IMR-90 (cell line): ENCODE data around the gene ZNF518B. TPM values are rescaled to one million over a fixed set of nuclear protein-coding genes. Genes with fewer than 3 reads are reported as not detected.
A peak's percentile ranks its signal among the peaks of the same experiment; 100 is the strongest.

Source experiments
- ATAC-seq: fragments of 200-7000 bp; cut with Tn5 transposase; 2 replicates; pipeline ENCODE4 v1.9.1; 2020; ENCODE audit warnings: low read depth, mild to moderate bottlenecking, moderate library complexity
- BruUV-seq: library from RNA; stranded (reverse); fragments of 400-500 nt; replicated peaks from 2 replicates; lab custom pipeline; 2021; lab: Mats Ljungman, UMichigan
- CTCF ChIA-PET: fragments of 300-600 bp; formaldehyde crosslinking; extraction: SDS; loops from one replicate; lab custom pipeline; 2021; ENCODE audit warnings: antibody characterized with exemption; lab: Yijun Ruan, JAX
- POLR2A ChIA-PET: fragments of 300-600 bp; sonication (Branson Sonifier 250); formaldehyde crosslinking; loops from one replicate; lab custom pipeline; 2022; ENCODE audit warnings: antibody characterized with exemption; ENCODE audit not compliant: unreplicated experiment; lab: Charles Lee
- DNase-seq: peaks from one replicate; pipeline ENCODE4 v3.0.0; 2013
- H2AFZ ChIP-seq: replicated peaks from 2 replicates; pipeline ENCODE3; 2013; ENCODE audit warnings: low read length, mild to moderate bottlenecking; ENCODE audit not compliant: poor library complexity
- H2AK5ac ChIP-seq: 2 replicates; pipeline ENCODE4 v1.6.1; 2013; ENCODE audit warnings: low read depth, low read length, inconsistent platforms
- H2AK9ac ChIP-seq: replicated peaks from 2 replicates; pipeline ENCODE3; 2013; ENCODE audit warnings: mild to moderate bottlenecking, low read depth, low read length, moderate library complexity; ENCODE audit not compliant: poor library complexity
- H2BK120ac ChIP-seq: 2 replicates; pipeline ENCODE4 v1.6.1; 2013; ENCODE audit warnings: low read depth, low read length, inconsistent platforms
- H2BK15ac ChIP-seq: 3 replicates; pipeline ENCODE4 v1.6.1; 2013; ENCODE audit warnings: low read depth, low read length, inconsistent platforms
- H2BK20ac ChIP-seq: 2 replicates; pipeline ENCODE4 v1.6.1; 2013; ENCODE audit warnings: low read depth, mild to moderate bottlenecking, inconsistent platforms, low read length, moderate library complexity
- H2BK5ac ChIP-seq: 2 replicates; pipeline ENCODE4 v1.6.1; 2013; ENCODE audit warnings: mild to moderate bottlenecking, low read depth, low read length, inconsistent platforms; ENCODE audit not compliant: poor library complexity, severe bottlenecking
- H3K14ac ChIP-seq: replicated peaks from 2 replicates; pipeline ENCODE4 v1.6.1; 2013; ENCODE audit warnings: low read depth, low read length, inconsistent platforms
- H3K18ac ChIP-seq: 2 replicates; pipeline ENCODE4 v1.6.1; 2013; ENCODE audit warnings: low read depth, low read length, control low read depth
- H3K23ac ChIP-seq: 2 replicates; pipeline ENCODE4 v1.6.1; 2013; ENCODE audit warnings: low read depth, low read length, inconsistent platforms
- H3K27ac ChIP-seq: 2 replicates; pipeline ENCODE4 v1.5.1; 2013; ENCODE audit warnings: mild to moderate bottlenecking, control low read depth, low read length; ENCODE audit not compliant: insufficient read depth
- H3K27me3 ChIP-seq: 2 replicates; pipeline ENCODE4 v1.6.1; 2013; ENCODE audit warnings: low read length; ENCODE audit not compliant: control insufficient read depth, insufficient read depth
- H3K36me3 ChIP-seq: 2 replicates; pipeline ENCODE4 v1.6.1; 2013; ENCODE audit warnings: low read length, mixed read lengths; ENCODE audit not compliant: control insufficient read depth, insufficient read depth
- H3K4ac ChIP-seq: 2 replicates; pipeline ENCODE4 v1.6.1; 2013; ENCODE audit warnings: low read depth, low read length, inconsistent platforms
- H3K4me1 ChIP-seq: 2 replicates; pipeline ENCODE4 v1.6.1; 2013; ENCODE audit warnings: low read length, mixed read lengths; ENCODE audit not compliant: control insufficient read depth, insufficient read depth
- H3K4me2 ChIP-seq: 2 replicates; pipeline ENCODE4 v1.6.1; 2013; ENCODE audit warnings: low read depth, mild to moderate bottlenecking, control low read depth, low read length, moderate library complexity
- H3K4me3 ChIP-seq: 2 replicates; pipeline ENCODE4 v1.5.1; 2013; ENCODE audit warnings: low read depth, mild to moderate bottlenecking, control low read depth, low read length, moderate library complexity; ENCODE audit not compliant: insufficient read depth
- H3K56ac ChIP-seq: 2 replicates; pipeline ENCODE4 v1.6.1; 2013; ENCODE audit warnings: low read length, inconsistent platforms; ENCODE audit not compliant: insufficient read depth; ENCODE audit errors: extremely low read depth
- H3K79me1 ChIP-seq, 2 experiments: 2 replicates each; pipeline ENCODE4 v1.6.1; 2013; ENCODE audit warnings: low read length in 2 of 2, inconsistent platforms in 1 of 2, low read depth in 1 of 2
- H3K9ac ChIP-seq: 2 replicates; pipeline ENCODE4 v1.6.1; 2013; ENCODE audit warnings: low read depth, low read length, control low read depth
- H3K9me1 ChIP-seq: 2 replicates; pipeline ENCODE4 v1.6.1; 2013; ENCODE audit warnings: low read length, inconsistent platforms; ENCODE audit not compliant: insufficient read depth
- H3K9me3 ChIP-seq: 2 replicates; pipeline ENCODE4 v1.6.1; 2013; ENCODE audit warnings: low read length; ENCODE audit not compliant: control insufficient read depth, insufficient read depth
- H4K20me1 ChIP-seq: 2 replicates; pipeline ENCODE4 v1.6.1; 2013; ENCODE audit warnings: low read length, inconsistent platforms; ENCODE audit not compliant: insufficient read depth
- H4K5ac ChIP-seq: 2 replicates; pipeline ENCODE4 v1.6.1; 2013; ENCODE audit warnings: mild to moderate bottlenecking, low read depth, low read length, control low read depth
- H4K8ac ChIP-seq, 2 experiments: 2 replicates each; pipeline ENCODE4 v1.6.1; 2013; ENCODE audit warnings: low read depth in 2 of 2, low read length in 2 of 2, control low read depth in 1 of 2, inconsistent platforms in 1 of 2
- H4K91ac ChIP-seq: 2 replicates; pipeline ENCODE4 v1.6.1; 2013; ENCODE audit warnings: low read depth, low read length, inconsistent platforms; ENCODE audit not compliant: insufficient read depth
- CEBPB ChIP-seq: IDR thresholded peaks from 2 replicates; pipeline ENCODE4 v1.6.1; 2012; ENCODE audit warnings: low read depth, low read length, improper control_type of control experiment
- CHD1 ChIP-seq: IDR thresholded peaks from 2 replicates; pipeline ENCODE4 v1.6.1; 2012; ENCODE audit warnings: low read depth, low read length, improper control_type of control experiment
- ELK1 ChIP-seq: fragments of 150-350 bp; IDR thresholded peaks from 2 replicates; pipeline ENCODE4 v1.6.1; 2016; ENCODE audit warnings: low read depth, mild to moderate bottlenecking, low read length, moderate library complexity, borderline replicate concordance
- FOS ChIP-seq: fragments of 150-350 bp; IDR thresholded peaks from 2 replicates; pipeline ENCODE4 v1.6.1; 2016; ENCODE audit warnings: low read depth, low read length
- MAZ ChIP-seq: IDR thresholded peaks from 2 replicates; pipeline ENCODE4 v1.6.1; 2012; ENCODE audit warnings: low read depth, mild to moderate bottlenecking, low read length, improper control_type of control experiment, moderate library complexity, borderline replicate concordance
- NFE2L2 ChIP-seq: fragments of 150-350 bp; IDR thresholded peaks from 2 replicates; pipeline ENCODE4 v1.6.1; 2016; ENCODE audit warnings: low read depth, mild to moderate bottlenecking, low read length
- POLR2A ChIP-seq: IDR thresholded peaks from 2 replicates; pipeline ENCODE4 v1.6.1; 2012; ENCODE audit warnings: mild to moderate bottlenecking, low read depth, low read length
- SMC3 ChIP-seq: fragments of 150-350 bp; IDR thresholded peaks from 2 replicates; pipeline ENCODE4 v1.6.1; 2016; ENCODE audit warnings: low read depth, mild to moderate bottlenecking, antibody characterized with exemption, low read length, moderate library complexity
- USF2 ChIP-seq: fragments of 150-350 bp; IDR thresholded peaks from 2 replicates; pipeline ENCODE4 v1.6.1; 2017; ENCODE audit warnings: mild to moderate bottlenecking, antibody characterized with exemption, low read length, low read depth
- WGBS, 2 experiments: methylation state at CpG; one replicate each; pipeline versions ENCODE4 v1.1.5 to v1.1.7; 2013; ENCODE audit warnings: missing lambda C conversion rate in 2 of 2; ENCODE audit not compliant: insufficient read length in 1 of 2; ENCODE audit errors: extremely low coverage in 2 of 2; 5-methylcytosine and 5-hydroxymethylcytosine counted together
- dilution Hi-C: fragments of 300-500 bp; cut with HindIII; formaldehyde crosslinking; loops from one replicate; pipeline ENCODE4 v1.14.3; 2018; ENCODE audit warnings: low sequenced_read_pairs; ENCODE audit not compliant: unreplicated experiment
- in situ Hi-C: fragments of 300-500 bp; cut with MboI; formaldehyde crosslinking; loops from 3 replicates; pipeline ENCODE4 v1.14.3; 2019; ENCODE audit warnings: low sequenced_read_pairs, inconsistent platforms, mixed read lengths
- intact Hi-C: fragments of 100-400 bp; cut with micrococcal nuclease; formaldehyde crosslinking; loops from 2 replicates; pipeline ENCODE4 v1.10.0; 2022
- polyA plus RNA-seq, 3 experiments: library from polyadenylated mRNA; depleted of rRNA; stranded (reverse); fragments of >200 nt; gene quantifications; 2 replicates each; pipeline ENCODE4 v1.2.3, GENCODE V29; 2012; ENCODE audit warnings: low replicate concordance in 1 of 3
- total RNA-seq: library from RNA; depleted of rRNA; stranded (reverse); fragments of >200 nt; gene quantifications from 2 replicates; pipeline ENCODE4 v1.2.3, GENCODE V29; 2012

ZNF518B gene
- total and polyA plus RNA-seq, 2 of the 4 experiments (the other 2 are of a cell fraction): 7.3 to 56.8 TPM

DNA sequence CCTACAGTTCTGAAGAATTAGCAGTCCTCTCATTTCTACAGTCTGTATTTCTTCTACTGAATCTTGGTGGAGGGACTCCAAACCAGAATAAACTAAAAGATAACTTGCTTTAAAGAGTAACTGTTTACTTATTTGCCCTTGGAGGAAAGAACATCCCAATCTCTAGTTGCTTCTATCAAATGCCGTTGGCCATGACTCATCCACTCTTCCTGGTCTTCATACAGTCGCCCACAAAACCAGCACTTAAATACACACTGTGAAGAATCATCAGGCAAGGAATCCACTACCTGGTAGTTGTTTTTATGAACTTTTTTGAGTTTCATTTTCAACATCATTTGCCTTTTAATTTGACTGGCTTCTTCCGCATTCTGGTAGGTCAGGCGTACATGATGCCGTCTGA, 14.2 kb downstream of the ZNF518B start:
- CTCF ChIA-PET: no interaction called here
- dilution Hi-C loops: no loop called here

More for the DNA sequence above, 14.2 kb downstream of the ZNF518B start:
- Histone ChIP-seq H2AK9ac (no peak overlapping the region), H3K9me3 (peaks cover 30% of the 10 kb centered on the region), H2BK20ac (no peak overlapping the region), H4K8ac (no peak overlapping the region), H3K27me3 (no peaks in the 10 kb centered on the region), H2BK5ac (no peak overlapping the region), H3K9me1 (no peaks in the 10 kb centered on the region), H4K91ac (no peak overlapping the region), H4K5ac (no peak overlapping the region), H2BK120ac (no peak overlapping the region), H3K9ac (no peak overlapping the region), H2BK15ac (no peak overlapping the region), H2AK5ac (no peak overlapping the region), H3K56ac (no peak overlapping the region), H3K36me3 (peaks cover 21% of the 10 kb centered on the region), H3K4me1 (no peaks in the 10 kb centered on the region), H3K4me2 (no peak overlapping the region), H3K27ac (no peak overlapping the region), H3K79me1 (peaks cover 3 to 5% of the 10 kb centered on the region in 2 experiments; a peak in 2 of 4 replicates), H4K20me1 (no peaks in the 10 kb centered on the region), H3K4ac (no peak overlapping the region), H3K4me3 (no peak overlapping the region), H2AFZ (no peak overlapping the region), H3K14ac (no peak overlapping the region), H3K18ac (no peak overlapping the region), H3K23ac (no peak overlapping the region)
- no peak for ATAC-seq
- WGBS, 2 experiments: no CpG with 5 or more reads among the region's 5 CpGs
- in situ Hi-C loops (no loop called here), intact Hi-C loops (no loop called here)
- DNase-seq: peak; percentile 43
- POLR2A ChIA-PET: no interaction called here
- TF ChIP-seq CHD1: no peak
- no peak for TF ChIP-seq USF2
- no peak for TF ChIP-seq FOS
- TF ChIP-seq CEBPB: no peak
- TF ChIP-seq ELK1: no peak
- no peak for TF ChIP-seq SMC3
- no peak for TF ChIP-seq NFE2L2
- TF ChIP-seq POLR2A: no peak
- TF ChIP-seq MAZ: no peak
- BruUV-seq: no TSS peak
